DOHH2 (cell line): ENCODE data around the gene C20orf96.

Source experiments
- H3F3A ChIP-seq: fragments of 200-600 bp; sonication (generic), shearing (Covaris generic); 2 replicates; pipeline ENCODE4 v1.6.0; 2016; ENCODE audit warnings: antibody characterized with exemption, mild to moderate bottlenecking; ENCODE audit not compliant: control insufficient read depth, insufficient read depth
- H3K27ac ChIP-seq: fragments of 200-600 bp; sonication (generic); 2 replicates; pipeline ENCODE4 v1.5.1; 2014; ENCODE audit warnings: low read depth, mild to moderate bottlenecking, low read length, moderate library complexity
- H3K27me3 ChIP-seq: fragments of 200-600 bp; sonication (generic); 2 replicates; pipeline ENCODE4 v1.6.1; 2014; ENCODE audit warnings: mild to moderate bottlenecking, low read length, mixed read lengths; ENCODE audit not compliant: control insufficient read depth
- H3K36me3 ChIP-seq: fragments of 200-600 bp; sonication (generic); 2 replicates; pipeline ENCODE4 v1.6.1; 2014; ENCODE audit warnings: mild to moderate bottlenecking, low read length, moderate library complexity, mixed read lengths; ENCODE audit not compliant: control insufficient read depth
- H3K4me1 ChIP-seq: fragments of 200-600 bp; sonication (generic); 2 replicates; pipeline ENCODE4 v1.6.1; 2014; ENCODE audit warnings: mild to moderate bottlenecking, low read length, mixed read lengths; ENCODE audit not compliant: control insufficient read depth
- H3K4me2 ChIP-seq: fragments of 200-600 bp; sonication (generic); 2 replicates; pipeline ENCODE4 v1.6.0; 2014; ENCODE audit warnings: mild to moderate bottlenecking, low read length, moderate library complexity
- H3K4me3 ChIP-seq: fragments of 200-600 bp; sonication (generic); 2 replicates; pipeline ENCODE4 v1.5.1; 2014; ENCODE audit warnings: mild to moderate bottlenecking, low read length, mixed read lengths
- H3K79me2 ChIP-seq: fragments of 200-600 bp; sonication (generic); 2 replicates; pipeline ENCODE4 v1.6.1; 2014; ENCODE audit warnings: mild to moderate bottlenecking, low read length, mixed read lengths; ENCODE audit not compliant: control insufficient read depth
- H3K9me2 ChIP-seq: fragments of 200-600 bp; sonication (generic); replicated peaks from 2 replicates; pipeline ENCODE4 v1.6.1; 2014; ENCODE audit warnings: mild to moderate bottlenecking, low read length, mixed read lengths; ENCODE audit not compliant: control insufficient read depth
- H3K9me3 ChIP-seq: fragments of 200-600 bp; sonication (generic); 2 replicates; pipeline ENCODE4 v1.6.1; 2014; ENCODE audit warnings: antibody characterized with exemption, low read length, mixed read lengths; ENCODE audit not compliant: control insufficient read depth, insufficient read depth
- H4K20me1 ChIP-seq: fragments of 200-600 bp; sonication (generic); 2 replicates; pipeline ENCODE4 v1.6.0; 2014; ENCODE audit warnings: low read depth, mild to moderate bottlenecking, antibody characterized with exemption, low read length, moderate library complexity; ENCODE audit not compliant: control insufficient read depth, insufficient read depth
- EZH2phosphoT487 ChIP-seq: fragments of 200-600 bp; sonication (generic); IDR thresholded peaks from 2 replicates; pipeline ENCODE4 v1.6.1; 2017; ENCODE audit warnings: borderline replicate concordance, mild to moderate bottlenecking, antibody characterized with exemption, low read length, moderate library complexity, mixed read lengths
- TF ChIP-seq, protein P1 (sequence below): fragments of 200-600 bp; sonication (generic); IDR thresholded peaks from one replicate; pipeline ENCODE4 v1.5.1; 2014; ENCODE audit warnings: antibody characterized with exemption, mild to moderate bottlenecking, low read depth, low read length; ENCODE audit not compliant: poor library complexity, severe bottlenecking

Gene C20orf96

DNA sequence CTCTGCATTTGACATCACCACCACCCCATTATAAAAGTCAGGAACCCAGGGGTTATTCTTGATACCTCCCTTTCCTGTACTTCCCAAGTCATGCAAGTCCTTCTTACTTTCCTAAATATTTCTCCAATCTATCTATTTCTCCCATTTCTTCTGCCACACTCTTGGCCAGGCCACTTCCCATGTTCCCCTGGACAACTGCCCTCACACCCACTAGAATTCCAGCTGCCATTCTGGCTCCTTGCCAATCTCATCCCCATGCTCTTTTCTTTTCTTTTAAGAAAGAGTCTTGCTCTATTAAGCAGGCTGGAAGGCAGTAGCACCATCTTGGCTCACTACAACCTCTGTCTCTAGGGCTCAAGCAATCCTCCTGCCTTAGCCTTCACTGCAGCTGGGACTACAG is 17.8 kb downstream of the C20orf96 start:
- Histone ChIP-seq H3K9me3 (no peaks in the 10 kb centered on the region), H3K4me1 (no peaks in the 10 kb centered on the region), H3K36me3 (peaks cover 11% of the 10 kb centered on the region; the same call in 1 of the 2 replicates), H3K27me3 (no peaks in the 10 kb centered on the region), H3K4me2 (no peak overlapping the region), H3K9me2 (no peaks in the 10 kb centered on the region), H3K79me2 (no peaks in the 10 kb centered on the region), H3K27ac (no peak overlapping the region), H3K4me3 (no peak overlapping the region), H4K20me1 (no peaks in the 10 kb centered on the region), H3F3A (no peaks in the 10 kb centered on the region)
- TF ChIP-seq, protein P1, sequence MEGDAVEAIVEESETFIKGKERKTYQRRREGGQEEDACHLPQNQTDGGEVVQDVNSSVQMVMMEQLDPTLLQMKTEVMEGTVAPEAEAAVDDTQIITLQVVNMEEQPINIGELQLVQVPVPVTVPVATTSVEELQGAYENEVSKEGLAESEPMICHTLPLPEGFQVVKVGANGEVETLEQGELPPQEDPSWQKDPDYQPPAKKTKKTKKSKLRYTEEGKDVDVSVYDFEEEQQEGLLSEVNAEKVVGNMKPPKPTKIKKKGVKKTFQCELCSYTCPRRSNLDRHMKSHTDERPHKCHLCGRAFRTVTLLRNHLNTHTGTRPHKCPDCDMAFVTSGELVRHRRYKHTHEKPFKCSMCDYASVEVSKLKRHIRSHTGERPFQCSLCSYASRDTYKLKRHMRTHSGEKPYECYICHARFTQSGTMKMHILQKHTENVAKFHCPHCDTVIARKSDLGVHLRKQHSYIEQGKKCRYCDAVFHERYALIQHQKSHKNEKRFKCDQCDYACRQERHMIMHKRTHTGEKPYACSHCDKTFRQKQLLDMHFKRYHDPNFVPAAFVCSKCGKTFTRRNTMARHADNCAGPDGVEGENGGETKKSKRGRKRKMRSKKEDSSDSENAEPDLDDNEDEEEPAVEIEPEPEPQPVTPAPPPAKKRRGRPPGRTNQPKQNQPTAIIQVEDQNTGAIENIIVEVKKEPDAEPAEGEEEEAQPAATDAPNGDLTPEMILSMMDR = no peak
- no peak for TF ChIP-seq EZH2phosphoT487

DNA sequence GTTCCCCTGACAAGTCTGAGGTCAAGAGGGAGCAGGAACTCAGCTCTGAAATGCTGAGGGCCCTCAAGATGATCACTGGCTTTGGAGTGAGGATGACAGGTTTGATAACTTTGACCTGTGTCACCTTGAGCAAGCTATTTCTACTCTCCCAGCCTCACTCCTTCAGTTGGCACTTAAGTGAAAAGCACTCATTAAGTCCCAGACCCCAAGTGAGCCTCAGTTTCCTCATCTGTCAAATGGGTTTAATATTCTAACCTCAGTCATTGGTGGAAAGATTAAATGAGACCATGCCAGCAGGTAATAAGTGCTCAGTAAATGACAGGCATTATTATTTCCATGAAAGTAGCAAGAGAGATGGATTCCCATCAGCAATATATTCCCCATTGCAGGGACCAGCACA is 19.0 kb downstream of the C20orf96 start:
- no peaks in the 10 kb centered on the region for H3K27me3 ChIP-seq
- no peaks in the 10 kb centered on the region for H3K79me2 ChIP-seq
- no peaks in the 10 kb centered on the region for H3K9me2 ChIP-seq
- H3K4me1 ChIP-seq = peaks cover 7% of the 10 kb centered on the region
- H3K9me3 ChIP-seq = no peaks in the 10 kb centered on the region
- no peak overlapping the region for H3K4me3 ChIP-seq
- H4K20me1 ChIP-seq = no peaks in the 10 kb centered on the region
- no peak overlapping the region for H3K27ac ChIP-seq
- peaks cover 4% of the 10 kb centered on the region; the same call in 1 of the 2 replicates for H3K36me3 ChIP-seq
- TF ChIP-seq EZH2phosphoT487 = no peak
- TF ChIP-seq, protein P1 = no peak
- no peak overlapping the region for H3K4me2 ChIP-seq
- no peaks in the 10 kb centered on the region for H3F3A ChIP-seq

DNA sequence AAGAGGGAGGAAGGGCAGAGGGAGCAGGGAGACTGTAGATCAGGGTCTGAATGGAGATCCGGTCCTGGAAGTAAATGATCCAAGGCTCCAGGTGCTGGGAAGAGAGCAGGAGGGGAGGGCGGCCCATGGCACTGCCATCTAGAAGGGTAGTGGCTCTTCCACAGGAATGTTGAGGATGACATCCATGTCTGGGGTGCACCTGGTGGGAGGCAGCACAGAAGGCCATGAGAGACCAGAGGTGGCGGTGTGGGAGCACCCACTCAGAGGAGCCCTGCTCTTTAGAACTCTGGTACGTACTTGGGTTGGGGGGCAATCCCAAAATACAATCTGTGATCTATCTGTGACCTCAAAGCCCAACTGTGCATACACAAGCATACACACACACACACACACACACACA is 19.5 kb downstream of the C20orf96 start:
- H3K36me3 ChIP-seq = no peaks in the 10 kb centered on the region

More for the DNA sequence above, 19.5 kb downstream of the C20orf96 start:
- no peaks in the 10 kb centered on the region for H4K20me1 ChIP-seq
- peaks cover 9% of the 10 kb centered on the region for H3K4me1 ChIP-seq
- TF ChIP-seq EZH2phosphoT487 = no peak
- TF ChIP-seq, protein P1 = no peak
- H3K9me3 ChIP-seq = no peaks in the 10 kb centered on the region
- H3K4me2 ChIP-seq = no peak overlapping the region
- H3K4me3 ChIP-seq = no peak overlapping the region
- no peaks in the 10 kb centered on the region for H3F3A ChIP-seq
- peaks cover 4% of the 10 kb centered on the region; the same call in 1 of the 2 replicates for H3K27me3 ChIP-seq
- no peak overlapping the region for H3K27ac ChIP-seq
- H3K9me2 ChIP-seq = no peaks in the 10 kb centered on the region
- H3K79me2 ChIP-seq = no peaks in the 10 kb centered on the region
